ENCODE data around the gene ANO3.

- TF ChIP-seq, protein P1, sequence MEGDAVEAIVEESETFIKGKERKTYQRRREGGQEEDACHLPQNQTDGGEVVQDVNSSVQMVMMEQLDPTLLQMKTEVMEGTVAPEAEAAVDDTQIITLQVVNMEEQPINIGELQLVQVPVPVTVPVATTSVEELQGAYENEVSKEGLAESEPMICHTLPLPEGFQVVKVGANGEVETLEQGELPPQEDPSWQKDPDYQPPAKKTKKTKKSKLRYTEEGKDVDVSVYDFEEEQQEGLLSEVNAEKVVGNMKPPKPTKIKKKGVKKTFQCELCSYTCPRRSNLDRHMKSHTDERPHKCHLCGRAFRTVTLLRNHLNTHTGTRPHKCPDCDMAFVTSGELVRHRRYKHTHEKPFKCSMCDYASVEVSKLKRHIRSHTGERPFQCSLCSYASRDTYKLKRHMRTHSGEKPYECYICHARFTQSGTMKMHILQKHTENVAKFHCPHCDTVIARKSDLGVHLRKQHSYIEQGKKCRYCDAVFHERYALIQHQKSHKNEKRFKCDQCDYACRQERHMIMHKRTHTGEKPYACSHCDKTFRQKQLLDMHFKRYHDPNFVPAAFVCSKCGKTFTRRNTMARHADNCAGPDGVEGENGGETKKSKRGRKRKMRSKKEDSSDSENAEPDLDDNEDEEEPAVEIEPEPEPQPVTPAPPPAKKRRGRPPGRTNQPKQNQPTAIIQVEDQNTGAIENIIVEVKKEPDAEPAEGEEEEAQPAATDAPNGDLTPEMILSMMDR (IDR thresholded peaks at IDR 0.05), result peak; percentile 65 to 72 (median 66)
- TF ChIP-seq POLR2A (IDR thresholded peaks at IDR 0.05), result no peak
- TF ChIP-seq POLR2AphosphoS5 (IDR thresholded peaks at IDR 0.05), result no peak
These were observed 318.0 kb downstream of the ANO3 start for GRCh38 chr11:26649884-26650283.

All from gastroesophageal sphincter (tissue), 3 donors.